ENCODE data around the gene TMEFF2.

Gene TMEFF2

DNA sequence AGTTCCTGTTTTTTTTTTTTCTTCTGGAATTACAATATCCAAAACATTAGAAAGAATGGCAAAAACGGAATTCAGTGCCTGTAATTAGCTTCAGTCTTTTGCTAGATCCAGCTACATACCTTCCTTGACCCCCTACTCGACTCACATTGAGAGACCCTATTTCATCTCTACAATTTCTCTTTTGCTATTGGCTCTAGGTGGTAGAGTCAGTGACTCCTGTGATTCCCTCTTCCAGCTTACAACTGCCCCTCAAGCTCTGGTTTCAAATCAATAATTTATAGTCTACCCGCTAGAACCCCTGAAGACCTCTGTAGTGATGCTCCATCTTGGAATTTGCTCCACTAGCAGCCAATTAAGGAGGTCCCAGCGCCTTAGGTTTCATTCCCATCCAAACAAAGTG, 125.8 kb downstream of the TMEFF2 start:
- H3K27me3 ChIP-seq (ENCODE audit: insufficient read depth, low read length, poor library complexity, severe bottlenecking): no peaks in the 10 kb centered on the region
- H3K9ac ChIP-seq (ENCODE audit: low read depth, low read length, poor library complexity, severe bottlenecking): no peak overlapping the region
- no peaks in the 10 kb centered on the region for H3F3A ChIP-seq (ENCODE audit: low read depth)
- no peaks in the 10 kb centered on the region for H4K20me1 ChIP-seq (ENCODE audit: insufficient read depth, low read length, poor library complexity, severe bottlenecking)
- no peak overlapping the region for H3K4me2 ChIP-seq (ENCODE audit: low read depth, low read length, poor library complexity, severe bottlenecking)
- H3K4me3 ChIP-seq (ENCODE audit: low read length, poor library complexity, severe bottlenecking): no peak overlapping the region
- no peak for TF ChIP-seq EZH2phosphoT487 (IDR thresholded peaks at IDR 0.05; ENCODE audit: borderline replicate concordance)
- TF ChIP-seq, protein P1, sequence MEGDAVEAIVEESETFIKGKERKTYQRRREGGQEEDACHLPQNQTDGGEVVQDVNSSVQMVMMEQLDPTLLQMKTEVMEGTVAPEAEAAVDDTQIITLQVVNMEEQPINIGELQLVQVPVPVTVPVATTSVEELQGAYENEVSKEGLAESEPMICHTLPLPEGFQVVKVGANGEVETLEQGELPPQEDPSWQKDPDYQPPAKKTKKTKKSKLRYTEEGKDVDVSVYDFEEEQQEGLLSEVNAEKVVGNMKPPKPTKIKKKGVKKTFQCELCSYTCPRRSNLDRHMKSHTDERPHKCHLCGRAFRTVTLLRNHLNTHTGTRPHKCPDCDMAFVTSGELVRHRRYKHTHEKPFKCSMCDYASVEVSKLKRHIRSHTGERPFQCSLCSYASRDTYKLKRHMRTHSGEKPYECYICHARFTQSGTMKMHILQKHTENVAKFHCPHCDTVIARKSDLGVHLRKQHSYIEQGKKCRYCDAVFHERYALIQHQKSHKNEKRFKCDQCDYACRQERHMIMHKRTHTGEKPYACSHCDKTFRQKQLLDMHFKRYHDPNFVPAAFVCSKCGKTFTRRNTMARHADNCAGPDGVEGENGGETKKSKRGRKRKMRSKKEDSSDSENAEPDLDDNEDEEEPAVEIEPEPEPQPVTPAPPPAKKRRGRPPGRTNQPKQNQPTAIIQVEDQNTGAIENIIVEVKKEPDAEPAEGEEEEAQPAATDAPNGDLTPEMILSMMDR (conservative IDR thresholded peaks at IDR 0.05; ENCODE audit: low read length): no peak
- no peaks in the 10 kb centered on the region for H3K9me2 ChIP-seq (replicated peaks; ENCODE audit: low read depth, low read length)
- H3K36me3 ChIP-seq (ENCODE audit: insufficient read depth, low read length): no peaks in the 10 kb centered on the region
- H2AFZ ChIP-seq (ENCODE audit: low read length): no peak overlapping the region
- H3K4me1 ChIP-seq (ENCODE audit: insufficient read depth, low read length, poor library complexity, severe bottlenecking): peaks cover 33% of the 10 kb centered on the region
- no peaks in the 10 kb centered on the region for H3K9me3 ChIP-seq (ENCODE audit: insufficient read depth, low read depth, low read length)
- H3K79me2 ChIP-seq (ENCODE audit: insufficient read depth, low read length): no peaks in the 10 kb centered on the region

DNA sequence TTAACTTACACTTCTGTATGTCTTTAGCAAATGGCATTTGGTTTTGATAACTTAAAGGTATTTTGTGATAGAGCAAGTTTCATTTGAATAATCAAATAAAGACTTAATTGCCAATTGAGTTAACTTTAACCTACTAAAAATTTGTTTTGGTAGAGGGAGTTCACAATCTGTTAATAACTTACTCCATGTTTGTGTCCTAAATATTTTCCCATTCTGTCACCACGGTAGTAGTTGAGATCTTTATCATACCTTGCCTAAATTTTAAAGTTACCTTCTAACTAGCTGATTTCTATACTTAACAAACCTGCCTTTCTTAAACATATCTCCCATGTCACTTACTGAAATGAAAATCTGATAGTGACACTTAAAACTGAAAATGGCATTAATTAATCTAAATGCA, 127.1 kb downstream of the TMEFF2 start:
- Histone ChIP-seq H3F3A (ENCODE audit: low read depth) (no peaks in the 10 kb centered on the region), H3K4me1 (ENCODE audit: insufficient read depth, low read length, poor library complexity, severe bottlenecking) (peaks cover 20% of the 10 kb centered on the region), H3K36me3 (ENCODE audit: insufficient read depth, low read length) (no peaks in the 10 kb centered on the region), H3K9ac (ENCODE audit: low read depth, low read length, poor library complexity, severe bottlenecking) (no peak overlapping the region), H2AFZ (ENCODE audit: low read length) (no peak overlapping the region), H3K4me3 (ENCODE audit: low read length, poor library complexity, severe bottlenecking) (no peak overlapping the region), H3K9me2 (replicated peaks; ENCODE audit: low read depth, low read length) (no peaks in the 10 kb centered on the region), H3K79me2 (ENCODE audit: insufficient read depth, low read length) (no peaks in the 10 kb centered on the region), H3K27me3 (ENCODE audit: insufficient read depth, low read length, poor library complexity, severe bottlenecking) (no peaks in the 10 kb centered on the region), H3K4me2 (ENCODE audit: low read depth, low read length, poor library complexity, severe bottlenecking) (no peak overlapping the region), H4K20me1 (ENCODE audit: insufficient read depth, low read length, poor library complexity, severe bottlenecking) (no peaks in the 10 kb centered on the region), H3K9me3 (ENCODE audit: insufficient read depth, low read depth, low read length) (no peaks in the 10 kb centered on the region)
- TF ChIP-seq, protein P1 (conservative IDR thresholded peaks at IDR 0.05; ENCODE audit: low read length): no peak
- no peak for TF ChIP-seq EZH2phosphoT487 (IDR thresholded peaks at IDR 0.05; ENCODE audit: borderline replicate concordance)

DNA sequence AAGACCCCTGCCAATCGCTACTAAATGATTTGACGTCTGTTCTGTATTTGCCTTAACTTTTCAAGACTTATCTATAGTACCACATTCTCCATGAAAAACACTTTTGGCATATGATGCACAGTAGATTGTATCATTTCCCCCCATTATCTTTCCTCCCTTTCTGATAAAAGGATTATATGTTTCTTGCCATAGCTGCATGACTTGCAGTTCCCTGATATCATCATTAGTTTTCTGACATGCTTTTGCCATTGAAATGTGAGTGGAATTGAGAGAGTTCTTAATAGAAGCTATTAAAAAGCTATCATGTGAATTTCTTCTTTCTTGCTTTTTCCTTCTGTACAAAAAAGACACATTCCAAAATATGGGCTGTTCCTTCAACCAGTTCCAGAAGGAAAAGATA, 130.3 kb downstream of the TMEFF2 start:
- Histone ChIP-seq H3K79me2 (ENCODE audit: insufficient read depth, low read length) (no peaks in the 10 kb centered on the region), H3K4me3 (ENCODE audit: low read length, poor library complexity, severe bottlenecking) (no peak overlapping the region), H2AFZ (ENCODE audit: low read length) (no peak overlapping the region), H3K27me3 (ENCODE audit: insufficient read depth, low read length, poor library complexity, severe bottlenecking) (no peaks in the 10 kb centered on the region), H3K4me2 (ENCODE audit: low read depth, low read length, poor library complexity, severe bottlenecking) (no peak overlapping the region), H4K20me1 (ENCODE audit: insufficient read depth, low read length, poor library complexity, severe bottlenecking) (no peaks in the 10 kb centered on the region), H3K9ac (ENCODE audit: low read depth, low read length, poor library complexity, severe bottlenecking) (no peak overlapping the region), H3K9me2 (replicated peaks; ENCODE audit: low read depth, low read length) (no peaks in the 10 kb centered on the region), H3K36me3 (ENCODE audit: insufficient read depth, low read length) (no peaks in the 10 kb centered on the region), H3K4me1 (ENCODE audit: insufficient read depth, low read length, poor library complexity, severe bottlenecking) (peaks cover 5% of the 10 kb centered on the region), H3K9me3 (ENCODE audit: insufficient read depth, low read depth, low read length) (no peaks in the 10 kb centered on the region), H3F3A (ENCODE audit: low read depth) (no peaks in the 10 kb centered on the region)
- TF ChIP-seq, protein P1 (conservative IDR thresholded peaks at IDR 0.05; ENCODE audit: low read length): no peak
- no peak for TF ChIP-seq EZH2phosphoT487 (IDR thresholded peaks at IDR 0.05; ENCODE audit: borderline replicate concordance)

Data from Loucy (cell line).